Lower leg skin (tissue), 3 donors: ENCODE measurements around the gene MAP4.

Source experiments
- POLR2A ChIP-seq, 2 donors: fragments of 450-650 bp; IDR thresholded peaks; one replicate each; pipeline ENCODE4 v1.6.1; 2016 to 2017; ENCODE audit warnings: antibody characterized with exemption in 2 of 2, mild to moderate bottlenecking in 1 of 2, moderate library complexity in 1 of 2
- TF ChIP-seq, protein P1 (sequence below), 3 donors: fragments of 450-650 bp; IDR thresholded peaks; one replicate each; pipeline ENCODE4 v1.5.1; 2016; ENCODE audit warnings: antibody characterized with exemption in 3 of 3, mild to moderate bottlenecking in 3 of 3, moderate library complexity in 2 of 3

DNA sequence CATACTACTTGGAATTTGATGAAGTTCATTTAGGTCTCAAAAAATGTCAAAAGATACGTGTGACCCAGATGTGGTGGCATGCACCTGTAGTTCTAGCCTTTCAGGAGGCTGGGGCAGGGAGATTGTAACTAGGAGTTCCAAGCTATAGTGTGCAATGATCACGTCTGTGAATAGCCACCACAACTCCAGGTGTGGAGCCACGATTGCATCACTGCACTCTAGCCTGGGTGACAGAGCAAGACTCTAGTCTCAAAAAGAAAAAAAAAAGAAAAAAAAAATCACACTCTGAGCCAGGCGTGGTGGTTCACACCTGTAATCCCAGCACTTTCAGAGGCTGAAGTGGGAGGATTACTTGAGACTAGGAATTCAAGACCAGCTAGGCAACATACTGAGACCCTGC lies 14.2 kb downstream of the MAP4 start:
- TF ChIP-seq, protein P1, sequence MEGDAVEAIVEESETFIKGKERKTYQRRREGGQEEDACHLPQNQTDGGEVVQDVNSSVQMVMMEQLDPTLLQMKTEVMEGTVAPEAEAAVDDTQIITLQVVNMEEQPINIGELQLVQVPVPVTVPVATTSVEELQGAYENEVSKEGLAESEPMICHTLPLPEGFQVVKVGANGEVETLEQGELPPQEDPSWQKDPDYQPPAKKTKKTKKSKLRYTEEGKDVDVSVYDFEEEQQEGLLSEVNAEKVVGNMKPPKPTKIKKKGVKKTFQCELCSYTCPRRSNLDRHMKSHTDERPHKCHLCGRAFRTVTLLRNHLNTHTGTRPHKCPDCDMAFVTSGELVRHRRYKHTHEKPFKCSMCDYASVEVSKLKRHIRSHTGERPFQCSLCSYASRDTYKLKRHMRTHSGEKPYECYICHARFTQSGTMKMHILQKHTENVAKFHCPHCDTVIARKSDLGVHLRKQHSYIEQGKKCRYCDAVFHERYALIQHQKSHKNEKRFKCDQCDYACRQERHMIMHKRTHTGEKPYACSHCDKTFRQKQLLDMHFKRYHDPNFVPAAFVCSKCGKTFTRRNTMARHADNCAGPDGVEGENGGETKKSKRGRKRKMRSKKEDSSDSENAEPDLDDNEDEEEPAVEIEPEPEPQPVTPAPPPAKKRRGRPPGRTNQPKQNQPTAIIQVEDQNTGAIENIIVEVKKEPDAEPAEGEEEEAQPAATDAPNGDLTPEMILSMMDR (IDR thresholded peaks at IDR 0.05) = no peak
- TF ChIP-seq POLR2A (IDR thresholded peaks at IDR 0.05) = no peak
